WTC11 (cell line): ENCODE measurements around the gene ITGB4. TPM values are rescaled to one million over a fixed set of nuclear protein-coding genes. Genes with fewer than 3 reads are reported as not detected.

Source experiments
- ATAC-seq: fragments of 200-7000 bp; cut with Tn5 transposase; 2 replicates; pipeline ENCODE4 v1.10.0; 2021; ENCODE audit warnings: mild to moderate bottlenecking, moderate library complexity
- CTCF ChIA-PET: fragments of 300-600 bp; sonication (Branson Sonifier 250); formaldehyde crosslinking; loops from one replicate; lab custom pipeline; 2021; ENCODE audit warnings: antibody characterized with exemption; lab: Charles Lee
- POLR2A ChIA-PET: fragments of 350-600 bp; sonication (Branson Sonifier 250); formaldehyde crosslinking; loops from one replicate; lab custom pipeline; 2021; ENCODE audit warnings: antibody characterized with exemption; lab: Charles Lee
- DNase-seq: peaks from one replicate; pipeline ENCODE4 v3.0.0; 2021; ENCODE audit warnings: low spot score
- H3K27ac Mint-ChIP-seq: 2 replicates; pipeline ENCODE4 v1.8.0; 2021; ENCODE audit warnings: mixed read lengths
- H3K27me3 Mint-ChIP-seq: 2 replicates; pipeline ENCODE4 v1.8.0; 2021; ENCODE audit warnings: low read depth, mild to moderate bottlenecking, moderate library complexity, mixed read lengths
- H3K36me3 Mint-ChIP-seq: 2 replicates; pipeline ENCODE4 v1.8.0; 2021; ENCODE audit warnings: mixed read lengths
- H3K4me1 Mint-ChIP-seq: 2 replicates; pipeline ENCODE4 v1.8.0; 2022; ENCODE audit warnings: mixed read lengths
- H3K4me3 Mint-ChIP-seq: 2 replicates; pipeline ENCODE4 v1.8.0; 2021; ENCODE audit warnings: mild to moderate bottlenecking, moderate library complexity, mixed read lengths
- H3K9me3 Mint-ChIP-seq: 2 replicates; pipeline ENCODE4 v1.8.0; 2021; ENCODE audit warnings: mixed read lengths
- ATF1 ChIP-seq: sonication (generic); formaldehyde crosslinking; IDR thresholded peaks from 2 replicates; pipeline ENCODE4 v1.8.1; 2023; ENCODE audit warnings: mild to moderate bottlenecking, moderate library complexity, missing genetic modification reagents
- CBFB ChIP-seq: sonication (generic); formaldehyde crosslinking; IDR thresholded peaks from 2 replicates; pipeline ENCODE4 v1.8.1; 2022; ENCODE audit warnings: mild to moderate bottlenecking, low read depth, missing genetic modification reagents
- CREB1 ChIP-seq: sonication (generic); formaldehyde crosslinking; IDR thresholded peaks from 2 replicates; pipeline ENCODE4 v1.8.0; 2023; ENCODE audit warnings: mild to moderate bottlenecking, missing genetic modification reagents
- E2F5 ChIP-seq: sonication (generic); formaldehyde crosslinking; IDR thresholded peaks from 2 replicates; pipeline ENCODE4 v1.8.1; 2022; ENCODE audit warnings: mild to moderate bottlenecking, moderate library complexity, missing genetic modification reagents
- ERG ChIP-seq: fragments of 250-450 bp; sonication (Bioruptor Pico); IDR thresholded peaks from 2 replicates; pipeline ENCODE4 v1.8.0; 2021; ENCODE audit warnings: mild to moderate bottlenecking
- ETV6 ChIP-seq: sonication (generic); formaldehyde crosslinking; IDR thresholded peaks from 2 replicates; pipeline ENCODE4 v1.8.1; 2022; ENCODE audit warnings: mild to moderate bottlenecking, missing genetic modification reagents
- FOXK1 ChIP-seq: sonication (generic); formaldehyde crosslinking; IDR thresholded peaks from 2 replicates; pipeline ENCODE4 v1.8.0; 2022; ENCODE audit warnings: mild to moderate bottlenecking, moderate library complexity, missing genetic modification reagents
- GRHL2 ChIP-seq: fragments of 250-450 bp; sonication (Bioruptor Pico); IDR thresholded peaks from 2 replicates; pipeline ENCODE4 v1.8.0; 2022; ENCODE audit warnings: mild to moderate bottlenecking, moderate library complexity; ENCODE audit not compliant: insufficient replicate concordance, severe bottlenecking
- IRF1 ChIP-seq: sonication (generic); formaldehyde crosslinking; IDR thresholded peaks from 2 replicates; pipeline ENCODE4 v1.8.0; 2023; ENCODE audit warnings: missing genetic modification reagents
- IRF2 ChIP-seq: sonication (generic); formaldehyde crosslinking; IDR thresholded peaks from 2 replicates; pipeline ENCODE4 v1.8.0; 2022; ENCODE audit warnings: low read depth, missing genetic modification reagents, borderline replicate concordance
- MAX ChIP-seq: sonication (generic); formaldehyde crosslinking; IDR thresholded peaks from 2 replicates; pipeline ENCODE4 v1.8.0; 2022; ENCODE audit warnings: mild to moderate bottlenecking, missing genetic modification reagents
- NR1H2 ChIP-seq: sonication (generic); formaldehyde crosslinking; IDR thresholded peaks from 2 replicates; pipeline ENCODE4 v1.9.0; 2021; ENCODE audit warnings: mild to moderate bottlenecking, moderate library complexity, missing genetic modification reagents
- RORB ChIP-seq: fragments of 250-450 bp; sonication (Bioruptor Pico); IDR thresholded peaks from 2 replicates; pipeline ENCODE4 v1.9.0; 2021; ENCODE audit warnings: mild to moderate bottlenecking
- SOX15 ChIP-seq: fragments of 250-450 bp; sonication (Bioruptor Pico); IDR thresholded peaks from 2 replicates; pipeline ENCODE4 v1.9.0; 2021; ENCODE audit warnings: mild to moderate bottlenecking
- TCF7 ChIP-seq: sonication (generic); formaldehyde crosslinking; IDR thresholded peaks from 2 replicates; pipeline ENCODE4 v1.8.0; 2022; ENCODE audit warnings: mild to moderate bottlenecking, low read depth, missing genetic modification reagents, moderate library complexity
- ZBTB21 ChIP-seq: sonication (generic); formaldehyde crosslinking; IDR thresholded peaks from 2 replicates; pipeline ENCODE4 v1.8.1; 2023; ENCODE audit warnings: mild to moderate bottlenecking, missing genetic modification reagents, borderline replicate concordance
- ZNF121 ChIP-seq: sonication (generic); formaldehyde crosslinking; IDR thresholded peaks from 2 replicates; pipeline ENCODE4 v1.8.0; 2023; ENCODE audit warnings: missing genetic modification reagents
- ZNF219 ChIP-seq: sonication (generic); formaldehyde crosslinking; IDR thresholded peaks from 2 replicates; pipeline ENCODE4 v1.8.0; 2023; ENCODE audit warnings: missing genetic modification reagents, mild to moderate bottlenecking, borderline replicate concordance
- ZNF263 ChIP-seq: sonication (generic); formaldehyde crosslinking; IDR thresholded peaks from 2 replicates; pipeline ENCODE4 v1.8.1; 2022; ENCODE audit warnings: low read depth, mild to moderate bottlenecking, moderate library complexity, missing genetic modification reagents
- ZNF317 ChIP-seq: sonication (generic); formaldehyde crosslinking; IDR thresholded peaks from 2 replicates; pipeline ENCODE4 v1.8.1; 2023; ENCODE audit warnings: low read depth, mild to moderate bottlenecking, moderate library complexity, missing genetic modification reagents, borderline replicate concordance
- ZNF532 ChIP-seq: fragments of 250-450 bp; sonication (Bioruptor Pico); IDR thresholded peaks from 2 replicates; pipeline ENCODE4 v1.9.0; 2021; ENCODE audit warnings: mild to moderate bottlenecking, borderline replicate concordance
- total RNA-seq: library from RNA; stranded (reverse); gene quantifications from 3 replicates; pipeline ENCODE4 v1.2.3, GENCODE V29; 2021

The ITGB4 gene
- total RNA-seq, 1 experiment from 2014 or later, result 9.5 TPM

- POLR2A ChIA-PET, result no interaction called here
These were observed 18.5 kb downstream of the ITGB4 start for GRCh38 chr17:75739801-75740200.

GRCh38 chr17:75740215-75740614 is 19.0 kb downstream of the ITGB4 start:
- no peak for DNase-seq
- H3K4me1 Mint-ChIP-seq, result no peaks in the 10 kb centered on the region
- H3K27ac Mint-ChIP-seq, result no peak overlapping the region
- ATAC-seq, result no peak
- TF ChIP-seq NR1H2, result no peak
- TF ChIP-seq GRHL2 (CRISPR knock-in tag), result no peak
- TF ChIP-seq IRF1 (CRISPR knock-in tag), result no peak
- no peak for TF ChIP-seq E2F5 (CRISPR knock-in tag)
- TF ChIP-seq ATF1 (CRISPR knock-in tag), result no peak
- no peak for TF ChIP-seq ERG (CRISPR knock-in tag)
- TF ChIP-seq ZNF121, result no peak
- TF ChIP-seq CBFB (CRISPR knock-in tag), result no peak
- no peak for TF ChIP-seq ZNF219 (CRISPR knock-in tag)
- no peak for TF ChIP-seq CREB1 (CRISPR knock-in tag)
- TF ChIP-seq ZNF532 (CRISPR knock-in tag), result no peak
- TF ChIP-seq TCF7, result no peak
- no peak for TF ChIP-seq SOX15 (CRISPR knock-in tag)
- no peak for TF ChIP-seq IRF2 (CRISPR knock-in tag)
- no peak for TF ChIP-seq ZNF263 (CRISPR knock-in tag)
- TF ChIP-seq FOXK1 (CRISPR knock-in tag), result no peak
- no peaks in the 10 kb centered on the region for H3K9me3 Mint-ChIP-seq
- no peaks in the 10 kb centered on the region for H3K36me3 Mint-ChIP-seq
- H3K4me3 Mint-ChIP-seq, result no peak overlapping the region
- H3K27me3 Mint-ChIP-seq, result no peaks in the 10 kb centered on the region
- ChIA-PET POLR2A (no interaction called here), CTCF (interaction anchor here (0.8 to 1.9 kb wide), 5 partner anchors 10 to 258 kb away, joined by 3 to 9 read pairs (median 4); partner anchors contain the start of gene SMIM5)

More at GRCh38 chr17:75739801-75740200, 18.5 kb downstream of the ITGB4 start:
- ATAC-seq, result no peak
- no peaks in the 10 kb centered on the region for H3K36me3 Mint-ChIP-seq
- no peaks in the 10 kb centered on the region for H3K9me3 Mint-ChIP-seq
- DNase-seq, result no peak
- no peaks in the 10 kb centered on the region for H3K27me3 Mint-ChIP-seq
- H3K27ac Mint-ChIP-seq, result no peak overlapping the region
- no peak for TF ChIP-seq CBFB (CRISPR knock-in tag)
- no peak for TF ChIP-seq MAX (CRISPR knock-in tag)
- no peak for TF ChIP-seq SOX15 (CRISPR knock-in tag)
- TF ChIP-seq ETV6 (CRISPR knock-in tag), result no peak
- TF ChIP-seq ZBTB21 (CRISPR knock-in tag), result no peak
- no peak for TF ChIP-seq RORB
- TF ChIP-seq ZNF317 (CRISPR knock-in tag), result no peak
- H3K4me1 Mint-ChIP-seq, result no peaks in the 10 kb centered on the region
- H3K4me3 Mint-ChIP-seq, result no peak overlapping the region
- CTCF ChIA-PET, result interaction anchor here (1.2 to 3.6 kb wide), 4 partner anchors 14 to 257 kb away, joined by 3 to 27 read pairs (median 6); partner anchors contain the start of gene SMIM5
